H9 (cell line): Measurements from ENCODE around the gene SEC23IP. TPM values are rescaled to one million over a fixed set of nuclear protein-coding genes. Genes with fewer than 3 reads are reported as not detected.

Experiments
- DNase-seq: peaks from one replicate; pipeline ENCODE4 v3.0.0-alpha.2; 2017
- H2AFZ ChIP-seq: one replicate; pipeline ENCODE4 v1.6.1; 2013; ENCODE audit warnings: mild to moderate bottlenecking, low read length, control low read depth, moderate library complexity
- H2AK5ac ChIP-seq: 2 replicates; pipeline ENCODE4 v1.6.1; 2013; ENCODE audit warnings: low read length, control low read depth, mixed read lengths; ENCODE audit not compliant: insufficient read length
- H2BK120ac ChIP-seq: one replicate; pipeline ENCODE4 v1.6.1; 2013; ENCODE audit warnings: low read depth, mild to moderate bottlenecking, low read length, control low read depth, inconsistent platforms; ENCODE audit not compliant: poor library complexity, severe bottlenecking
- H2BK12ac ChIP-seq: 2 replicates; pipeline ENCODE4 v1.6.1; 2013; ENCODE audit warnings: low read length, control low read depth, mixed read lengths, low read depth; ENCODE audit not compliant: insufficient read length
- H2BK15ac ChIP-seq: 2 replicates; pipeline ENCODE4 v1.6.1; 2013; ENCODE audit warnings: low read depth, low read length, control low read depth
- H2BK20ac ChIP-seq: one replicate; pipeline ENCODE4 v1.6.1; 2013; ENCODE audit warnings: low read depth, mild to moderate bottlenecking, low read length, control low read depth, inconsistent platforms; ENCODE audit not compliant: poor library complexity, severe bottlenecking
- H2BK5ac ChIP-seq: 2 replicates; pipeline ENCODE4 v1.6.1; 2013; ENCODE audit warnings: low read length, control low read depth, mixed read lengths; ENCODE audit not compliant: insufficient read length
- H3K14ac ChIP-seq: 2 replicates; pipeline ENCODE4 v1.6.1; 2013; ENCODE audit warnings: low read length, control low read depth; ENCODE audit not compliant: insufficient read depth
- H3K18ac ChIP-seq: 2 replicates; pipeline ENCODE4 v1.6.1; 2013; ENCODE audit warnings: low read depth, mild to moderate bottlenecking, mixed read lengths, low read length, control low read depth; ENCODE audit not compliant: insufficient read length
- H3K23ac ChIP-seq: 2 replicates; pipeline ENCODE4 v1.6.1; 2013; ENCODE audit warnings: low read length, control low read depth, mixed read lengths, low read depth; ENCODE audit not compliant: insufficient read length
- H3K23me2 ChIP-seq: 2 replicates; pipeline ENCODE4 v1.6.1; 2013; ENCODE audit warnings: low read depth, mild to moderate bottlenecking, mixed read lengths, low read length, control low read depth; ENCODE audit not compliant: insufficient read length, poor library complexity, severe bottlenecking
- H3K27ac ChIP-seq: 2 replicates; pipeline ENCODE4 v1.5.1; 2013; ENCODE audit warnings: low read length, control low read depth, mixed read lengths, low read depth; ENCODE audit not compliant: insufficient read length
- H3K27me3 ChIP-seq: 2 replicates; pipeline ENCODE4 v1.6.1; 2013; ENCODE audit warnings: low read length, control low read depth, inconsistent platforms; ENCODE audit not compliant: insufficient read depth
- H3K4ac ChIP-seq: 2 replicates; pipeline ENCODE4 v1.6.1; 2013; ENCODE audit warnings: low read depth, mild to moderate bottlenecking, control low read depth, inconsistent platforms, low read length, moderate library complexity
- H3K4me1 ChIP-seq: 2 replicates; pipeline ENCODE4 v1.6.1; 2013; ENCODE audit warnings: low read length, control low read depth, inconsistent platforms; ENCODE audit not compliant: insufficient read depth
- H3K4me2 ChIP-seq: 2 replicates; pipeline ENCODE4 v1.6.1; 2013; ENCODE audit warnings: low read length, control low read depth, mixed read lengths; ENCODE audit not compliant: insufficient read length, insufficient read depth
- H3K56ac ChIP-seq: 2 replicates; pipeline ENCODE4 v1.6.1; 2013; ENCODE audit warnings: low read depth, mild to moderate bottlenecking, mixed read lengths, low read length, control low read depth; ENCODE audit not compliant: insufficient read length
- H3K79me1 ChIP-seq: 2 replicates; pipeline ENCODE4 v1.6.1; 2013; ENCODE audit warnings: low read depth, mild to moderate bottlenecking, moderate library complexity, low read length, control low read depth, inconsistent platforms; ENCODE audit not compliant: insufficient read depth, poor library complexity, severe bottlenecking
- H3K79me2 ChIP-seq: 2 replicates; pipeline ENCODE4 v1.6.1; 2013; ENCODE audit warnings: low read length, control low read depth, inconsistent platforms; ENCODE audit not compliant: insufficient read depth
- H3K9ac ChIP-seq: 2 replicates; pipeline ENCODE4 v1.6.1; 2013; ENCODE audit warnings: low read length, control low read depth, mixed read lengths; ENCODE audit not compliant: insufficient read length; ENCODE audit errors: extremely low read depth
- H3K9me3 ChIP-seq: one replicate; pipeline ENCODE4 v1.6.1; 2013; ENCODE audit warnings: low read depth, low read length, inconsistent platforms; ENCODE audit not compliant: control insufficient read depth
- H3T11ph ChIP-seq: one replicate; pipeline ENCODE4 v1.6.1; 2013; ENCODE audit warnings: mild to moderate bottlenecking, low read length, control low read depth, inconsistent platforms
- H4K20me1 ChIP-seq: one replicate; pipeline ENCODE4 v1.6.1; 2013; ENCODE audit not compliant: control insufficient read depth, insufficient read length, insufficient read depth
- H4K5ac ChIP-seq: 2 replicates; pipeline ENCODE4 v1.6.1; 2013; ENCODE audit warnings: low read depth, mild to moderate bottlenecking, mixed read lengths, low read length, control low read depth; ENCODE audit not compliant: insufficient read length
- H4K8ac ChIP-seq: replicated peaks from 2 replicates; pipeline ENCODE4 v1.6.1; 2013; ENCODE audit warnings: low read length, control low read depth, mixed read lengths, low read depth; ENCODE audit not compliant: insufficient read length
- H4K91ac ChIP-seq: 2 replicates; pipeline ENCODE4 v1.6.1; 2013; ENCODE audit warnings: low read depth, mild to moderate bottlenecking, moderate library complexity, mixed read lengths, low read length, control low read depth; ENCODE audit not compliant: insufficient read length
- H3K27ac Mint-ChIP-seq, 3 experiments: 2 replicates in 2 of 3; 3 replicates in 1 of 3; pipeline ENCODE4 v1.8.0; 2020 to 2021; ENCODE audit warnings: mixed read lengths in 3 of 3, mild to moderate bottlenecking in 1 of 3, moderate library complexity in 1 of 3
- H3K27me3 Mint-ChIP-seq: 2 replicates; pipeline ENCODE4 v1.8.0; 2021; ENCODE audit warnings: low read depth, mild to moderate bottlenecking, moderate library complexity, mixed read lengths
- H3K36me3 Mint-ChIP-seq, 3 experiments: 2 replicates in 2 of 3; 3 replicates in 1 of 3; pipeline ENCODE4 v1.8.0; 2020 to 2021; ENCODE audit warnings: low read depth in 3 of 3, mixed read lengths in 3 of 3; ENCODE audit not compliant: insufficient read depth in 1 of 3
- H3K4me1 Mint-ChIP-seq, 2 experiments: 2 replicates each; pipeline ENCODE4 v1.8.0; 2020; ENCODE audit warnings: mixed read lengths in 2 of 2
- H3K4me3 Mint-ChIP-seq, 2 experiments: 2 replicates in 1 of 2; 3 replicates in 1 of 2; pipeline ENCODE4 v1.8.0; 2020 to 2021; ENCODE audit warnings: mild to moderate bottlenecking in 2 of 2, mixed read lengths in 2 of 2, moderate library complexity in 1 of 2
- H3K9me3 Mint-ChIP-seq, 2 experiments: 2 replicates in 1 of 2; 3 replicates in 1 of 2; pipeline ENCODE4 v1.8.0; 2020; ENCODE audit warnings: mild to moderate bottlenecking in 2 of 2, mixed read lengths in 2 of 2, moderate library complexity in 1 of 2
- CTCF ChIP-seq: fragments of 200-600 bp; sonication (generic); conservative IDR thresholded peaks from 3 replicates; pipeline ENCODE4 v1.8.0; 2021; ENCODE audit warnings: antibody characterized with exemption, mild to moderate bottlenecking
- WGBS: extraction: QIAGEN DNeasy Blood & Tissue Kit; methylation state at CpG from one replicate; pipeline ENCODE4 v1.1.7; 2013; ENCODE audit warnings: missing lambda C conversion rate, low lambda C conversion rate, mixed read lengths; ENCODE audit not compliant: insufficient read length; ENCODE audit errors: extremely low coverage; 5-methylcytosine and 5-hydroxymethylcytosine counted together
- total RNA-seq: library from RNA; stranded (reverse); gene quantifications from 2 replicates; pipeline ENCODE4 v1.2.1, GENCODE V29; 2021

Gene SEC23IP
- total RNA-seq, 1 experiment from 2014 or later, result 93.0 TPM

DNA sequence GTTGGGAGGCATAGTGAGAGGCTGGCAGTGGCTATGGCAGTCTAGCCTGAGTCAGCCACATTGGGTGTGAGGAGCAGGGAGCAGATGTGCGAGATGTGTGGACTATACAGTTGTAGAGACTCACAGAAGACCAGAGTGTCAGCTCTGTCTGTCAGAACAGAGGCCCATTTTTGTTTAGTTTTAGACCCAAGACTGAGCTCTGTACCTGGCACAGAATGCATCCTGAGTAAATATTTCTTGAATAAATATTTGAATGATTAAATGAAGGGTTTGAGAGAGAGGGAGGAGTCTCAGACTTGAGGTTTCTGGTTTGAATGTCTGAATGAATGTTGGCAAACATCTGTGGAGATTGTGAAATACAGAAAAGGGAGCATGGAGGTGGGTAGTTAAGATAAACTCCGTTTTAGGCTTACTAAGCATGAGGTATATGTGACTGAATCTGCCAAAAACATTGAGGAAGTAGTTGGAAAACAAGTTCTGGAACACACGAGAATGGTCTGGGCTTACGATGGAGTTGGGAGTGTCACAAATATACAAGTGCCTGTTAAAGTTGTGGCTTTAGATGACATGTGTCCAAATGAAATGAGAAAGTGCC, 3.6 kb downstream of the SEC23IP start:
- Histone ChIP-seq H3K79me1 (peaks cover 7% of the 10 kb centered on the region), H2BK120ac (no peak overlapping the region), H2BK5ac (no peak overlapping the region), H3K4ac (no peak overlapping the region), H3K14ac (no peak overlapping the region), H3K9me3 (no peaks in the 10 kb centered on the region), H4K91ac (no peak overlapping the region), H2AK5ac (no peak overlapping the region), H2BK15ac (no peak overlapping the region), H3K4me2 (no peak overlapping the region), H2BK20ac (no peak overlapping the region), H4K20me1 (no peaks in the 10 kb centered on the region), H3K23ac (no peak overlapping the region), H3K27me3 (no peaks in the 10 kb centered on the region), H3K27ac (no peak overlapping the region), H2AFZ (no peak overlapping the region), H4K5ac (no peak overlapping the region), H3K9ac (no peak overlapping the region), H4K8ac (no peak overlapping the region), H3T11ph (no peak overlapping the region), H3K56ac (no peak overlapping the region), H3K79me2 (peaks cover 38% of the 10 kb centered on the region), H3K18ac (no peak overlapping the region), H3K4me1 (no peaks in the 10 kb centered on the region), H3K23me2 (peaks cover 4% of the 10 kb centered on the region), H2BK12ac (no peak overlapping the region)
- Mint-ChIP-seq H3K4me1 (peaks cover 11 to 12% of the 10 kb centered on the region in 2 experiments), H3K36me3 (peaks cover 20 to 44% (median 35%) of the 10 kb centered on the region in 3 experiments; a peak in 6 of 7 replicates), H3K9me3 (no peaks in the 10 kb centered on the region), H3K27ac (peak overlapping the region in 2 of 3 experiments; percentile 37 to 64; a peak in 3 of 7 replicates), H3K27me3 (no peaks in the 10 kb centered on the region), H3K4me3 (no peak overlapping the region)
- no peak for TF ChIP-seq CTCF
- no CpG with 5 or more reads among the region's 4 CpGs for WGBS
- no peak for DNase-seq
